GM19468 (cell line): ENCODE data around the gene SYMPK.

ENCODE experiments used
- ATAC-seq: cut with Tn5 transposase; IDR thresholded peaks from one replicate; pipeline ENCODE4 v1.9.1; 2021; ENCODE audit warnings: mild to moderate bottlenecking, moderate library complexity, moderate number of reproducible peaks; ENCODE audit not compliant: unreplicated experiment; ENCODE audit errors: extremely low read depth

The SYMPK gene

GRCh38 chr19:45886427-45887199 is 23.7 kb upstream of the SYMPK start:
- ATAC-seq, result no peak

GRCh38 chr19:45885556-45886426 is 22.8 kb upstream of the SYMPK start, which contains the start of gene IRF2BP1:
Gene IRF2BP1 (minus strand): TSS chr19:45886141. CDS start chr19:45885774, 367 bp downstream.
- no peak for ATAC-seq

GRCh38 chr19:45884682-45885555 is 22.0 kb upstream of the SYMPK start:
- ATAC-seq, result no peak

GRCh38 chr19:45883881-45884681 is 21.1 kb upstream of the SYMPK start:
- no peak for ATAC-seq

GRCh38 chr19:45883586-45883880 is 20.6 kb upstream of the SYMPK start:
- ATAC-seq, result no peak

GRCh38 chr19:45882652-45883585 is 20.0 kb upstream of the SYMPK start:
- no peak for ATAC-seq

GRCh38 chr19:45881909-45882528 is 19.1 kb upstream of the SYMPK start:
- no peak for ATAC-seq

GRCh38 chr19:45881082-45881908 is 18.3 kb upstream of the SYMPK start:
- no peak for ATAC-seq

GRCh38 chr19:45879971-45880370 is 17.0 kb upstream of the SYMPK start:
- ATAC-seq, result no peak

GRCh38 chr19:45879055-45879454 is 16.1 kb upstream of the SYMPK start:
- ATAC-seq, result no peak

- ATAC-seq, result no peak
These were observed 15.3 kb upstream of the SYMPK start for GRCh38 chr19:45878043-45878794.

- no peak for ATAC-seq
These were observed 13.7 kb upstream of the SYMPK start for GRCh38 chr19:45876411-45877197.

- ATAC-seq, result no peak
These were observed 13.1 kb upstream of the SYMPK start for GRCh38 chr19:45876161-45876410.

GRCh38 chr19:45874620-45874966 is 11.6 kb upstream of the SYMPK start:
- ATAC-seq, result no peak

- no peak for ATAC-seq
These were observed 10.3 kb upstream of the SYMPK start for GRCh38 chr19:45873219-45873772.
